ENCODE measurements around the gene DCAKD.
A peak's percentile ranks its signal among the peaks of the same experiment; 100 is the strongest.

The DCAKD gene, protein sequence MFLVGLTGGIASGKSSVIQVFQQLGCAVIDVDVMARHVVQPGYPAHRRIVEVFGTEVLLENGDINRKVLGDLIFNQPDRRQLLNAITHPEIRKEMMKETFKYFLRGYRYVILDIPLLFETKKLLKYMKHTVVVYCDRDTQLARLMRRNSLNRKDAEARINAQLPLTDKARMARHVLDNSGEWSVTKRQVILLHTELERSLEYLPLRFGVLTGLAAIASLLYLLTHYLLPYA

DNA sequence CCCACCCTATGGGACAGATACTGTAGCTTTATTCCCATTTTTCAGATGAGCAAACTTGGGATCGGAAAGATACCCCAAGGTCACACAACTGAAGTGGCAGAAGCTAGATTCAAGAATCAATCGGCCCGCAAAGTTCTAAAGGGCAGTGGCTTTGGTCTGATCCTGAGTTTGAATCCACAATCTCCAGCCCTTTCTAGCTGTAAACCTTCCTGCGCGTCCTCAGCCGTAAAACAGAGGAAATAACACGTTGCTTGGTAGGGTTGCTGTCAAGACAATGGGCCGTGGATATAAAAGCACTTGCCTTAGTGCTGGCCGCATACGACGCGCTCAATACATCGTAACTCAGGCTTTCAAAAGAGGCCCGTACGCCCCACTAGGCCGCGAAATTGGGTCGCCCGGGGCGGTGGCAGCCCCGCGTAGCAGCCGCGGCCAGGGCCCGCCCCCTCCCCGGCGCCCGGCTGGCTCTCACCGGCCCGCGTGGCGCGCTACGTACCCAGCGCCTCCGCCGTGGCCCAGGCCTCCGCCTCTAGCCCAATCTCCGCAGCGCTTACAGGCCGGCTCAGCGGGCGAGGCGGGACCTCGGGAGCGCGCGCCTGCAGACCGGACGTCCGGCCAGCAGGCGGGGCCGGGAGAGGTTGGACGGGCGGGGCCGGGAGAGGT, at the start of gene DCAKD:
Gene DCAKD (minus strand): TSS at position 573 of the 660 bp plus-strand sequence. CDS start 16,747 bp downstream, outside the sequence.
- DNase-seq = peak; percentile 90

DNA sequence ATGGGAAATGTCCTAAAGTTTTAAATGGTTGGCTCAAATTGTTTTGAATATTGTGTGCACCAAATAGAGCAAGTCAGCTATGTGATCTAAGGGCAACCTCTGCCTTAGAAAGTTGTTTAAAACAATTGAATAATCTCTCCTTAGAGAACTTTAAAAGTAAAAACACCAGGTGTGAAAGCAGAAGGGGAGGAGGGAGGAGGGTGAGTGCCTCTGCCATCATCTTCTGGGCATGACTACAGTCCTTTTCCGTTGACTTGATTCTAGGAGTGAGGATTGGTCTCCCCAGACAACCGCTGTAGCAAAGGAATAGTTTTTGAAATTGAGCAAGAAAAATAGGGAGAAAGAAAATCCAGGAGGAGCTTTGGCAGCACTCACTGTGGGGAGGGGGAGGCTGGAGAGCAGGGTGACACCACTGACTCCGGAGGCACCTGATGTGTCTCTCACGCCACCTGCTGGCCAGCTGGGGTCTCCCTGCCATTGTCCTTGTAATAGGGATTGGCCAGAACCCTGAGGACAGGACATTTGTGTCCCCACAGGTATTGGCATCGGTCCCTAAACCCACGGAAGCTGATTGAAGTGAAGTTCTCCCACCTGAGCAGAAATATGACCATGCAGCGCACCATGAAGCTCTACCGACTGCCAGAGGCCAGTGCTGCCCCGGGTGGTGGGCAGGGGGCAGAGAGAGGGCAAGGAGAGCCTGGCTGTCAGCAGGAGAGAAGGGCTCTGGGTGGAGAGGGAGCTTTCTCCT, 47.6 kb upstream of the DCAKD start:
- DNase-seq = peak; percentile 56

DNA sequence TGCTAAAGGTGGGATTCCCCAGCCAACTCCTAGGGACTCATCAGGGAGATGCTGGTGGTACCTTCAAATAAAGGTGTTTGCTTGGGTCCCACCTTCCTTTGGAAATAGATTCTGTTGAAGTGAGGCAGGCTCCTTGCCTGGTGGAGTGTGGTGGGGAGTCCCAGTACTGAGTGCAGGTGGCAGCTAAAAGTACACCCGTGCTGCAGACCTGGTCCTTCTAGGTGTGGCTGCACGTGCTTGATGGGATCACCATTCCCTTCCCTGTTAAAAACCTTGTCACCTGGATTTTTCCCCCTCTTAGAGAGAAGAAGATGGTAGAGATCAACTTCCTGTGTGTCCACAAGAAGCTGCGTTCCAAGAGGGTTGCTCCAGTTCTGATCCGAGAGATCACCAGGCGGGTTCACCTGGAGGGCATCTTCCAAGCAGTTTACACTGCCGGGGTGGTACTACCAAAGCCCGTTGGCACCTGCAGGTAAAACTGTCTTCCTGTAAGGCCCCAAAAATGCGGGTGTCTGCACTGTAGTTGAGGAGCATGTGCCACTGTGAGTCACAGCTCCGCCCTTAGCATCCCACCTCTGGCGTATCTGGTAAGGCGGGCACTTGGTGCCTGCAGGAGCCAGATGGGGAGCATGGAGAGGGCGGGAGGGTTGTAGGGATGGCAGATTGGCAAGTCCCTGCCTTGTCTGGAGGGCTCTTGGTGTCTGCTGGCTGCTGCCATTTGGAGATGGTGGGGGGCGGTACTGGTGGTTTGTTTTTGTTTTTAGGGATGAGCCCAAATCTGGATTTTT, 46.8 kb upstream of the DCAKD start:
- no peak for DNase-seq

DNA sequence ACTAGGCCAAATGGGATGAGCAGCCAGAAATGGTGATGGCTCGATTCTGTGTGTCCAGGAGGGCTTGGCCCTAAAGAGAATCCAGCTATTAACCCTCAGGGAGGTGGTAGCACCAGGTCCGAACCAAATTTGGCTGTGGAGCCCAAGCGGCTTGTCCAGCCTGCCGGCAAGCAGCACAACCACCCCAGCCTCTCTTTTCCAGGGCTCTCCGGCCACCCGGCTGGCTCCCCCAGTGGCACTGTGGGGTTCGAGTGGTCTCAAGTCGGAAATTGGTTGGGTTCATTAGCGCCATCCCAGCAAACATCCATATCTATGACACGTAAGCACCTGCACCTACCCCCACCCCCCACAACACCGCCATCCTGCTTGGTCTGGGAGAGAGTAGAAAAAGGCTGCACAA, 45.5 kb upstream of the DCAKD start:
- DNase-seq = no peak

DNA sequence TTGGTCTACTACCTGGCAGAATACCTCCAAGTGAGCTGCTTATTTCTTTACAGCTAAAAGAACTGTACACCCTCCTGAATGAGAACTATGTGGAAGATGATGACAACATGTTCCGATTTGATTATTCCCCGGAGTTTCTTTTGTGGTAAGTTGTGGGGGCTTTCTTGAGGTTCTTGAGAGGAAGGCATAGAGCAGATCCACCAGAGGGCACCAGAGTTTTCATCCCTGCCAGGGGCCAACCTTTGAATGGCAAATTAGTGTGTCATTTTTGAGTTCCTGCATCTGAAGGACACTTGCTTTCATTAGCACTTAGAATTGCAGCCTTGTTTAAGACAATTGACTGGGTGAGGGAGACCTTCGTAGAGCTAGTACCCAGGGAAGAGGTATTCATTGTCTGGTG, 44.7 kb upstream of the DCAKD start:
- no peak for DNase-seq

DNA sequence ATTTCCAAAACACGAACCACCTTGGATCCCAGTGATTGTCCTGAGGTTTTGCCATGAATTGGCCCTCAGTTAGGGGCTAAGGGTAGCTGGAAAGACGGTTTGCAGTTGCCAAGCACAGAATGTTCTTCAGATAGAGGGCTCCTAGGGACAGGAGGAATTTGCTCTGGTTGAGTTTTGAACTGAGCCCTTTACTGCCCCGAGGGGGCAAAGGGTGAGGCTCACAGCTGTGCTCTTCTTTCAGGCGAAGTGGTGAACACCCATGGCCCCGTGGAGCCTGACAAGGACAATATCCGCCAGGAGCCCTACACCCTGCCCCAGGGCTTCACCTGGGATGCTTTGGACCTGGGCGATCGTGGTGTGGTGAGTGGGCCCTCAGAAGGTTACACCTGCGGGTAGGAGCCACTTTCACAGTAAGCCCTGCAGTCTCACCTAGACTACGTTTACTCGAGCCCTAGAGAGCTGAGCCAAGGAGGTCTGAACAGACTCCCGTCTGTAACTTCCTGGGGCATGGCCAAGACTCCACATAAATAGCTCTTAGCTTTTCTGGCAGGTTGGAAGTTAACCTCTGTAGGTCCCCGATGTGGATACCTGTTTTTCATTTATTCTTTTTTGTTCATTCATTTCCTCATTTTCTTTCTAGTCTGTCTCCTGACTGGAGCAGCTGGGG, 42.1 kb upstream of the DCAKD start:
- no peak for DNase-seq

DNA sequence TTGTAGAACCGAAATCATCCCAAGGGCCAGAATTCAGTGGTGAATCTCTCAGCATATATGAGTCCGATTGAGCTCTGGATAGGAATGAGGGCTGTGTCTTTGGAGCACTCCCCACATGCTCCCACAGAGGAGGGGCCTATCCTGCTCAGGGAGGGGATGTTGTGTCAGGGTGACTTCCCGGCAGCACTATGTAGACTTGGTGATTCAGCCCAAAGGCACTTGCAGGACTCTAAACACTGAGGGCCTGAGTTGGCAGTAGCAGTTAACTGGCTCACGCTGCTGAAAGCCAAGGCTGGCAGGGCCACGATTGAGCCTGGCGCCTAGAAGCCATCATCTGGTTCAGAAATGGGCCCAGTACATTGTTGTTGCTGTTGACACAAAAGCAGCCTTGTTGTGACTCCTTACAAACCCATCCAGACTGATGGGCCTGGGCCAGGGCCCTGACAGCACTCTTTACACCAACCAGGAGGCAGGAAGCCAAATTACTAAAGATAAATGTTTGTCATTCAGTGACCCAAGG, 41.5 kb upstream of the DCAKD start:
- DNase-seq = no peak

DNA sequence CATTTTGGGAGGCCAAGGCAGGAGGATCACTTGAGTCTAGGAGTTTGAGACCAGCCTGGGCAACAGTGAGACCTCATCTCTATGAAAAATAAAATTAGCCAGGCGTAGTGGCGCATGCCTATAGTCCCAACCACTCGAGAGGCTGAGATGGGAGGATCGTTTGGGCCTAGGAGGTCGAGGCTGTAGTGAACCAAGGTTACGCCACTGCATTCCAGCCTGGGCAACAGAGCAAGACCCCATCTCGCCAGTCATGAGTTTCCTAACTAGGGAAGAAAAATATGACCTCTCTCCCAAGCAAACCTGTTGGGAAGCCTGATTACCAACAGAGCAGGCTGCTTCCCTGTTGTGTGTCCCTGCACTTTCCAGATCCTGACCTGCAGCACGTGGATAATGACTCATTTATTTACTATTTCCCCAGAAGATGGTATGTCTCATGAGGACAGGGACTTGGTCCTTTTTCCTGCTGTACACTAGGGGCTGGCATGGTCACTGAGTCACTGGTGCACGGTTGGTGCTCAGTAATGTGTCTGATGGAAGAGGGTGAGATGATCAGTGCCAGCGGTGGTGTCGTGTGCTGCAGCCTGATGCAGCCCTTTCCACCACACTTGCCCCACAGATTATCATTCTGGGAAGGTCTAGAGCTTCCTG, 40.5 kb upstream of the DCAKD start:
- DNase-seq = no peak

DNA sequence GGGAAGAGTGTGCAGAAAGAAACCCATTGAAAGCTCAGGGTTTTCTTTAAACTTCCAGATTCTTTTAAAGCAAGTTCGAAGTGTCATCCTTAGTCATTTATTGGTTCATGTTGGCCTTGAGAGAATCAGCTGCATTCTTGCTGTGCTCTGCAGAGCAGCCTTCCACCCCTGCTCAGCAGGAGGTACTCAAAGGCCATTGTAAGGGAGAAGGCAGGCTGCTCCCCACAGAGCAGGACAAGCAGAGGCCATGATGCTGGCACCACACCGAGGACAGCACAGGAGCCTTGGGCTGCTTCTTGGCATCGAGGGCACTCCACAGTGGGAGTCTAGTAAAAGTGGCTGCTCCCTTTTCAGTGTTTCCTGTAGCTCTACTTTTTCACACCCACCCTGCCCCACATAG, 39.3 kb upstream of the DCAKD start:
- no peak for DNase-seq

DNA sequence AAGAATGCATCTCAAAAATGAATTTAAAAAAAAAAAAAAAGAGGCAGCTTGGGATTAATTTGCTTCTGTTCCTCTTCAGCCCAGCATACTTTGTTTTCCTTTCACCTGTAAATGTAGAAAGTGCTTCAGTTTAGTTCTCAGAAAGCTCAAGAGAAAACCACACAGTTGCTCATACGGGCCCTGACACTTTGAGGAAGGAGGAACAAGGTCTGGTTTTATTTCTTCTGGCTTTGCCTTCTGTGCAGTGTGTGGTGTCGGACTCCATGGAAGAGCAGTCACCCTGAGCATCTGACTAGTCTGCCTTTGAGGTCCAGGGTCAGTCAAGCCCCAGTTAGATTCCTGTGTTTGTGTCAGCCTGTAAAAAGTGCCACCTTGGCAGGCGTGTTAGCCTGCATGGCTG, 37.3 kb upstream of the DCAKD start:
- no peak for DNase-seq

DNA sequence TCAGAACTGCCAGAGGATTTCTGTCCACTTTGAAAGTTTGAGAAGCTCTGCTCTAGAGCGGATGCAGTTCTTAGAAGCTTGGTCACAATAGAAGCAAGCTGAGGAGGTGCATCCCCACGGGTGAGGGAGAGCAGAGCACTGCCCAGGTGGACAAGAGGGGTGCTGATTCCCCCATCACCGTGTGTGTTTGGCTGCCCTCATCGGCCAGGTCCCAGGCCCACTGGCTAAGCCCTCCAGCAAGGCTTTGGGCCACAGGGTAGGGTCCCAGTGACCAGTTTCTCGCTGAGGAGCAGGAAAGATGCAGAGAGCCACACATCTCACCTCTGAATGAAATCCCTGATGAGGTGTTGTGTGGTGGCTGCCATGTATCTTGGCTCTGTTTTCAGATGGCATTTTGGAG, 36.5 kb upstream of the DCAKD start:
- no peak for DNase-seq

DNA sequence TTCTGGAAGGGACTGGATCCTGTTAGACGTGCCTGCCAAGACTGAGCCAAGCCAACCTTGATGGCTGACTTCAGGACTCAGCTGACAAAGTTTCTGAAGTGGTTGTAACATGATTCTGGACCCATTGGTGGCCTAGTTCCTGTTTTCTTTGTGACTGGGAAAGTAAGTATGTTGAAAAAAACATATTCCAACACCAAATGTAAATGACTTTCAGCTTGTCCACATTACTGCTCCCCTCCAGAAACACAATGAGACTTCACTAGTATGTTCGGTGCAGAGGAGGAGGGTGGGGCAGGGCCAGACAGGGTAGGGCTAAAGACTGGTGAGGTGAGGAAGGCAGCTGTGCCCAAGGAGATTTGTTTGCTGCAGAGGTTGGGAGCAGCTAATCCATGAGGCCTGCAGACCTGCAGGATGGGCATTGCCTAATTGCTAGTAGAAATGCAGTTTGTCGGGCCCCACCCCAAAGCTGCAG, 36.1 kb upstream of the DCAKD start:
- DNase-seq = no peak

DNA sequence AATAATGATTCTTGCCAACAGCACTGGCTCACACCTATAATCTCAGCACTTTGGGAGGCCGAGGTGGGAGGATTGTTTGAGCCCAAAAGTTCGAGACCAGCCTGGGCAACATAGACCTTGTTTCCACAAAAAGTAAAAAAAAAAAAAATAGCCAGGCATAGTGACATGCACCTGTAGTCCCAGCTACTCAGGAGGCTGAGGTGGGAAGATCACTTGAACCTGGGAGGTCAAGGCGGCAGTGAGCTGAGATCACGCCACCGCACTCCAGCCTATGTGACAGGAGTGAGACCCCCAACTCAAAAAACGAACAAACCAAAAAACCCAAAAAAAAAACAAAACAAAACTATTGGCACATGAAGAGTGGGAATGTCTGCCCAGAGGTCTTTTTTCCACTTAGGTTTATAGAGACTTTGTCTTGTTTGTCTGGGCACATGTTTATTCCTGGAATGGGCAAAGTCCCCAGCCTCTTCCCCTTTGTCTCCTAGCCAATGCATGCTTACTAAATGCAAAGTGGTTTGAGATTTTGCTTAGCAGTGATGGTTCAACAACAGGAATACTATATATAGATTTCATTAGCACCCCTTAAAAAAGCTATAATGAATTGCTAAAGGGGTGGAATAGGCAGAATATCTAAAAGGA, 35.6 kb upstream of the DCAKD start:
- no peak for DNase-seq

DNA sequence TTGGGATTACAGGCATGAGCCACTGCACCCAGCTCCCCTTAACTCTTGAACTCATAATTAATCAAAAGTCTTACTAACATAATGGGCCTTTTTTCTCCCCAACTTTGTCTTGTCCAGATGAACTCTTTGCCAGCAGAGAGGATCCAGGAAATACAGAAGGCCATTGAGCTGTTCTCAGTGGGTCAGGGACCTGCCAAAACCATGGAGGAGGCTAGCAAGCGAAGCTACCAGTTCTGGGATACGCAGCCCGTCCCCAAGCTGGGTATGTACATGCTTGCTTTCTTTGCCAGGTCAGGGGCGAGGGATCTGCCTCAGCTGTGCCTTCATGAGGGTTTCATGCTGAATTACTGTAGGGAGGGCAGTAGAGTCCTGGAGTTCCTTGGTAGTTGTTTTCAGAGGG, 35.0 kb upstream of the DCAKD start:
- no peak for DNase-seq

DNA sequence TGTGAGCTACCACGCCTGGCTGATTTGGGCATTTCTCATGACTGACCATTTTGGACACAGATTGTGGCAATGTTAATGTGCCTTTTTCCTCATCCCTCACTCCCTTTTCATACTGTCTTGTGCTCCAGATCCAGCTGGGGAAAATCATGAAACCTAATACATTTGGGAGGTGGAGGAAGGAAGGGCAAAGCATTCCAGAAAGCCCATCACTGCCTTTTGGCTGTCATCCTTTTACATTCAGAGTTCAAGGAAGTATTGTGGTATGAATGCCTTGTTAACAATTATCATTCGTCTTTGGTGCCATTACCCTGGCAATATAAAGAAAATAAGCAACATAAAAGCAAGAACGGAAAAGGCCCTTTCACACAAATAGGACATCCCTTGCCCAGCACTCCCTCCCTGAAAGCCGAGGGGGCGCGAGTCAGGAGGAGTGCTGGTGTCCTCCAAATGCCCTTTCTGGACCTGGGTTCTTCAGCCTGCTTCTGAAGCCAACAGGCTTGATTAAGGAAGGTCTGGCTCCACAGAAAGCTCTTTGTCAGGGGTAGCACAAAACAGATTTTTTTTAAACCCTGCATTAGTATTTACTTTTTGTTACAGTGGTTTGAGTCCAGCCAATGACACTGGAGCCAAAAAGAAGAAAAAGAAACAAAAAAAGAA, 29.7 kb upstream of the DCAKD start:
- no peak for DNase-seq

DNA sequence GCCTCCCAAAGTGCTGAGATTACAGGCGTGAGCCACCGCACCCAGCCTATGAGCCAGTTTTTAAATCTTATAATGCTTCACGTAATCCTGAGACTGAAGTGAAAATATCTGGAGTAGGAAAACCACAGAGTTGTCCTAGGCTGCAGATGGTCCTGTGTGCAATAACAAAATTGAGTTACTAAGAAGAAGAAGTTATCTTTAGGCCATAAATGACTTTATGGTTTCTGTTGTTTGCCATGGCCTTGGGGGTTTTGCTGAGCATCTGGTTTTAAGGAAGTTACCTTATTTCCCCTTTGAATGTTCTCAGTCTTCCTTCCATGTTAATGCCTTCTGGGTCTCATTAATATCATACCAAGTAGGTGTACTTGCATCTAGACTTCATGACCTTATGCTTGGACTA, 26.2 kb upstream of the DCAKD start:
- DNase-seq = no peak

DNA sequence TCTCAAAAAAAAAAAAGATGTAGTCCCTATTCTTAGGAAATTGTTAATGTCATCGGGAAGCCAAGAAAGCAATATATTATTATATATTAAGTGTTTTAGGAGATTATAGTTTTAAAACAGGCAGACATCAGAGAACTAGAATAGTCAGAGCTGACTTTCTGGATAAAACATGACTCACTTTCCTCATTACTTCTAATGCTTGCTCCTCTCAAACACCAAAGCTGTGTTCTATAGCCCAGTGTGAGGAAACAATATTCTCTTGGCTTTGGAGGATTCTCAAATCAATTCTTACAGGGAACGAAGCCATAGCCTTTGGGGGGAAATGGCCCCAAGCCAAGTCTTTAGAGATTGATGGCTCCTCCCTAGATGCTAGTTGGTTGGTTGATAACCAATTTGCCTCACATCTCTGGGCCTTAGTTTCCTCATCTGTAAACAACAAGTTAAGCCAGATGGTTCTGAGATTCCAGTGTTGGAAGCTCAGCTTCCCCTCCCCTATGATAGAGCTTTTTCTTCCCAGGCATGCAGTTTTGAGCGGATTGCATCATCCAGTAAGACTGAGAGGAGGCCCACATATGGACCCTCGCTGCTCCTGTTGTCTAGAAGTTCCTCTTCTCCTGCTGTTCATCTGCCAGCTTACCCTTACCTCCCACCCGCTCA, 22.1 kb upstream of the DCAKD start:
- no peak for DNase-seq

DNA sequence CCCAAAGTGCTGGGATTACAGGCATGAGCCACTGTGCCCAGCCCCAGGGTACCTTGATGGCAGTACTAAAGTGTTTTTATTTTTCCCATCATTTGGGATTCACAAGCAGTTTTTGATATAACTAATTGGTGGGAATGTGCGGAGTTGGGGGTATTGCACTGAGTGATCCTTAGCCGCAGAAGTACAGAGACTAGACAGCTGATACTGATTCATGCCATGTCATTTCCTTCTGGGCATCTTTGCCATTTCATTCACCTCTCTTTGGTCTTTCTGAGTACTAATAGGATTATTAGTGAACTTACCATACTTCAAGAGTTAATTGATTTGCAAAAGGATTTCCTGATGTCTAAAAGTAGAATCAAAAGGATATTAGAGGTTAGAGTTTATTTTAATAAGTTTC, 19.4 kb upstream of the DCAKD start:
- no peak for DNase-seq

DNA sequence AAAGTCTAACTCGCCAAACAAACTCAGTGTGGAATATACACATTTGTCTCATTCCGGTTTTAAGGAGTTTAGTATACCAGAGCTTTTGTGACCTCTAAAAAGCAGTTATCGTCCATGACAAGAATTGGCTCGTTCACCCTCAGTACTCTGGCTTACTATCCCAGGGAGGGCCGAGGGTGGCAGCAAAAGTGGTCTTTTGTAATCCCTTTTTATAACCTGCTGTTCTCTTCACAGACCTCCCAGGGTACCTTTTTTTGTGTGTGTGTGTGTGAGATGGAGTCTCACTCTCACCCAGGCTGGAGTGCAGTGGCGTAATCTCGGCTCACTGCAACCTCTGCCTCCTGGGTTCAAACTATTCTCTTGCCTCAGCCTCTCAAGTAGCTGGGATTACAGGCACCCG, 18.6 kb upstream of the DCAKD start:
- no peak for DNase-seq

DNA sequence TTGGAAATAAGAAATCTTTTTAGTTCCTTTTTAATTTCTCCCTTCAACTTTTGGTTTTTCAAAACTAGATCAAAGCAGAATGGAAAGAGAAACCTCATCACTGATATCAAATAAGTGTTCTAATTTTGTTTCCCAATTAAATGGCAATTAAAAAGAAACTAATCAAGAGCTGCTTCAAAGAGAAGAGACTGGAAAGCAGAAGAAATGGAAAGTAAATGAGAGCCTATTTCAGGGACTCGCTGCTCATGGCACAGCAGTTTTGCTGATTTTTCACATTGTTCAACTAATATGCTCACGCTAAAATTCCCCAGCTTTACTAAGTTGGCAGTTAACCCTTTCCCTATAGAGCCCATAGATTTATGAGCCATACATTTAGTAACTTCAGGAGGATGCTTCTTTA, 16.2 kb upstream of the DCAKD start:
- no peak for DNase-seq

Measured in NCI-H1105 treated with DMSO at 0.1 percent for 48 hours (cell line).